Measurements from ENCODE around the gene CD300A. TPM values are rescaled to one million over a fixed set of nuclear protein-coding genes. Genes with fewer than 3 reads are reported as not detected.

CD300A gene
- total RNA-seq, 1 experiment from 2014 or later = 0.71 TPM

GRCh38 chr17:74439691-74440567, 26.5 kb upstream of the CD300A start:
- peaks cover 24 to 26% of the 10 kb centered on the region in 2 experiments for H3K4me1 ChIP-seq (ENCODE audit: control insufficient read depth in 1 of 2, insufficient read depth in 2 of 2, low read length in 2 of 2)
- no peak overlapping the region for H3K27ac ChIP-seq (ENCODE audit: low read depth, low read length)
- no peak for ATAC-seq
- peaks cover 7 to 10% of the 10 kb centered on the region in 2 experiments; a peak in 3 of 4 replicates for H3K9me3 ChIP-seq (ENCODE audit: control insufficient read depth in 1 of 2, insufficient read depth in 1 of 2, low read depth in 1 of 2, low read length in 2 of 2)
- H3K4me3 ChIP-seq (replicated peaks in 1 of 2; ENCODE audit: low read depth in 1 of 2, low read length in 2 of 2) = no peak overlapping the region
- TF ChIP-seq ZFX (IDR thresholded peaks at IDR 0.05) (no peak), TCF7L2 (IDR thresholded peaks at IDR 0.05; ENCODE audit: borderline replicate concordance, extremely low read depth, insufficient read depth, insufficient read length) (no peak), YY1 (IDR thresholded peaks at IDR 0.05; ENCODE audit: extremely low read depth, insufficient replicate concordance, low read depth, low read length) (no peak), ZBTB33 (IDR thresholded peaks at IDR 0.05; ENCODE audit: extremely low read depth, insufficient replicate concordance, low read length) (no peak), MAX (IDR thresholded peaks at IDR 0.05) (no peak), EGR1 (IDR thresholded peaks at IDR 0.05; ENCODE audit: low read depth) (no peak), POLR2AphosphoS5 (IDR thresholded peaks at IDR 0.05; ENCODE audit: low read depth, low read length) (no peak), SP1 (IDR thresholded peaks at IDR 0.05; ENCODE audit: low read depth) (no peak), FOSL1 (IDR thresholded peaks at IDR 0.05; ENCODE audit: low read depth) (no peak), RAD21 (IDR thresholded peaks at IDR 0.05; ENCODE audit: low read depth) (no peak), ZNF274 (IDR thresholded peaks at IDR 0.05; ENCODE audit: low read depth, low read length) (no peak), SRF (IDR thresholded peaks at IDR 0.05; ENCODE audit: low read depth) (no peak), CBX3 (IDR thresholded peaks at IDR 0.05; ENCODE audit: low read depth) (no peak), CEBPB (IDR thresholded peaks at IDR 0.05; ENCODE audit: low read depth) (no peak), EZH2phosphoT487 (IDR thresholded peaks at IDR 0.05; ENCODE audit: borderline replicate concordance) (no peak), JUND (IDR thresholded peaks at IDR 0.05) (no peak), CTCF (IDR thresholded peaks at IDR 0.05 in 2 of 3, conservative IDR thresholded peaks at IDR 0.05 in 1 of 3; ENCODE audit: borderline replicate concordance in 1 of 3, insufficient read depth in 1 of 3, low read depth in 2 of 3, low read length in 2 of 3) (no peak), POLR2A (IDR thresholded peaks at IDR 0.05; ENCODE audit: borderline replicate concordance, extremely low read depth, insufficient read depth, insufficient read length) (no peak)
- no peaks in the 10 kb centered on the region for H3K27me3 ChIP-seq (ENCODE audit: insufficient read depth, low read length)
- no peak overlapping the region for H3K4me2 ChIP-seq (ENCODE audit: low read length)
- RAD21 ChIA-PET (ENCODE audit: low non-redundant PET in 1 of 2, low total read pairs in 2 of 2, uncharacterized antibody in 2 of 2, unreplicated experiment in 2 of 2) = no interaction called here
- no peaks in the 10 kb centered on the region for H3K9me2 ChIP-seq (ENCODE audit: insufficient read depth)
- intact Hi-C loops (cut with micrococcal nuclease) = loop anchor here (5.0 kb wide), 1 partner anchor 228 kb away; the partner anchor contains the start of gene TTYH2
- no peaks in the 10 kb centered on the region for H3K79me2 ChIP-seq (ENCODE audit: insufficient read depth, low read length)
- no peak for DNase-seq (ENCODE audit: low read depth, low spot score)
- H4K20me1 ChIP-seq (ENCODE audit: insufficient read depth) = no peaks in the 10 kb centered on the region
- CTCF ChIA-PET = interaction anchor here (1.1 kb wide), 1 partner anchor 61 kb away, joined by 4 read pairs; no protein-coding TSS in a partner anchor
- H3K9ac ChIP-seq (ENCODE audit: low read length) = no peak overlapping the region
- POLR2A ChIA-PET = no interaction called here
- no peak overlapping the region for H2AFZ ChIP-seq (ENCODE audit: low read depth, low read length, poor library complexity, severe bottlenecking)
- no TSS peak for BruUV-seq (replicated peaks)
- peaks cover 5 to 17% of the 10 kb centered on the region in 2 experiments; a peak in 3 of 4 replicates for H3K36me3 ChIP-seq (ENCODE audit: control insufficient read depth in 1 of 2, insufficient read depth in 2 of 2, low read length in 2 of 2)
